HepG2 (cell line): ENCODE results near the gene NOTUM. TPM values are rescaled to one million over a fixed set of nuclear protein-coding genes. Genes with fewer than 3 reads are reported as not detected.

Experiments used
- ATAC-seq: fragments of 200-7000 bp; cut with Tn5 transposase; 3 replicates; pipeline ENCODE4 v1.9.1; 2020; ENCODE audit warnings: mild to moderate bottlenecking, moderate library complexity
- BruUV-seq: library from RNA; stranded (reverse); fragments of 400-500 nt; replicated peaks from 2 replicates; lab custom pipeline; 2021; lab: Mats Ljungman, UMichigan
- CTCF ChIA-PET: fragments of 300-600 bp; formaldehyde crosslinking; extraction: SDS; loops from one replicate; lab custom pipeline; 2021; ENCODE audit warnings: low total read pairs, inconsistent platforms, low intra/inter-chr PET ratio; lab: Yijun Ruan, JAX
- POLR2A ChIA-PET: fragments of 350-600 bp; sonication (Branson Sonifier 250); formaldehyde crosslinking; loops from one replicate; lab custom pipeline; 2020; ENCODE audit warnings: antibody characterized with exemption, inconsistent platforms; lab: Yijun Ruan, JAX
- DNase-seq: peaks from one replicate; pipeline ENCODE4 v3.0.0-alpha.2; 2015; ENCODE audit warnings: low spot score
- FAIRE-seq: peaks from 3 replicates; lab custom pipeline; 2011; peaks lifted over from hg19 to GRCh38; lab: Jason Lieb, UNC
- H2AFZ ChIP-seq: one replicate; pipeline ENCODE4 v1.6.1; 2011; ENCODE audit warnings: low read length, inconsistent platforms
- H3K27ac ChIP-seq: fragments of 300-600 bp; 3 replicates; pipeline ENCODE4 v1.8.0; 2011; ENCODE audit warnings: mixed run types, mild to moderate bottlenecking, mixed read lengths, low read length, inconsistent platforms; ENCODE audit not compliant: insufficient read depth; ENCODE audit errors: extremely low read length
- H3K27me3 ChIP-seq, 2 experiments: fragments of 200-600 bp in 1 of 2; 2 replicates in 1 of 2; 3 replicates in 1 of 2; pipeline versions ENCODE4 v1.6.0 to v1.8.0; 2011; ENCODE audit warnings: low read length in 2 of 2, mild to moderate bottlenecking in 2 of 2, moderate library complexity in 2 of 2, inconsistent platforms in 1 of 2; ENCODE audit not compliant: insufficient read depth in 2 of 2, control insufficient read depth in 1 of 2
- H3K36me3 ChIP-seq, 2 experiments: fragments of 200-600 bp in 1 of 2; replicated peaks in 1 of 2; 2 replicates in 1 of 2; 3 replicates in 1 of 2; pipeline versions ENCODE4 v1.5.1 to v1.8.0; 2011; ENCODE audit warnings: low read length in 2 of 2, inconsistent platforms in 1 of 2; ENCODE audit not compliant: insufficient read depth in 2 of 2, control insufficient read depth in 1 of 2
- H3K4me1 ChIP-seq: 2 replicates; pipeline ENCODE4 v1.5.1; 2012; ENCODE audit warnings: low read length, inconsistent platforms; ENCODE audit not compliant: insufficient read depth
- H3K4me2 ChIP-seq: 2 replicates; pipeline ENCODE4 v1.6.0; 2011; ENCODE audit warnings: low read depth, low read length, inconsistent platforms
- H3K4me3 ChIP-seq, 3 experiments: fragments of 200-600 bp in 1 of 3; sonication (generic), shearing (Covaris generic) in 1 of 3; replicated peaks in 1 of 3; 2 replicates each; pipeline ENCODE4 v1.5.1; 2011 to 2016; ENCODE audit warnings: low read length in 3 of 3, inconsistent platforms in 2 of 3, low read depth in 2 of 3, mild to moderate bottlenecking in 2 of 3, control low read depth in 1 of 3, mixed read lengths in 1 of 3; ENCODE audit not compliant: insufficient read depth in 1 of 3
- H3K79me2 ChIP-seq: one replicate; pipeline ENCODE4 v1.6.1; 2011; ENCODE audit warnings: low read length, inconsistent platforms; ENCODE audit not compliant: insufficient read depth
- H3K9ac ChIP-seq: 2 replicates; pipeline ENCODE4 v1.6.0; 2011; ENCODE audit warnings: mild to moderate bottlenecking, low read depth, low read length, inconsistent platforms; ENCODE audit not compliant: insufficient read depth
- H3K9me3 ChIP-seq: 2 replicates; pipeline ENCODE4 v1.5.1; 2012; ENCODE audit warnings: mild to moderate bottlenecking, low read length
- H4K20me1 ChIP-seq: 2 replicates; pipeline ENCODE4 v1.6.0; 2011; ENCODE audit warnings: inconsistent platforms, mild to moderate bottlenecking, low read length, moderate library complexity; ENCODE audit not compliant: insufficient read depth
- HOXA7 ChIP-seq: sonication (generic); formaldehyde crosslinking; IDR thresholded peaks from 2 replicates; pipeline ENCODE4 v1.8.1; 2022; ENCODE audit warnings: mild to moderate bottlenecking, missing genetic modification reagents, moderate library complexity
- PAX8 ChIP-seq: sonication (generic); formaldehyde crosslinking; IDR thresholded peaks from 2 replicates; pipeline ENCODE4 v1.8.0; 2022; ENCODE audit warnings: mild to moderate bottlenecking, missing genetic modification reagents, borderline replicate concordance
- ZFP62 ChIP-seq: sonication (generic); formaldehyde crosslinking; IDR thresholded peaks from 2 replicates; pipeline ENCODE4 v1.4.0; 2020; ENCODE audit warnings: missing genetic modification reagents
- ZNF468 ChIP-seq: sonication (generic); formaldehyde crosslinking; IDR thresholded peaks from 2 replicates; pipeline ENCODE4 v1.8.0; 2022; ENCODE audit warnings: mild to moderate bottlenecking, moderate library complexity, missing genetic modification reagents
- WGBS: methylation state at CpG from one replicate; pipeline ENCODE4 v1.1.6; 2017; ENCODE audit warnings: low lambda C conversion rate; 5-methylcytosine and 5-hydroxymethylcytosine counted together
- in situ Hi-C: cut with HindIII; loops from 2 replicates; pipeline ENCODE4 v1.10.0; 2017; ENCODE audit warnings: low pct_unique_long_range_greater_than_20kb; ENCODE audit not compliant: extremely low pct_ligation_motif_present
- intact Hi-C: fragments of 100-400 bp; cut with micrococcal nuclease; formaldehyde crosslinking; loops from one replicate; pipeline ENCODE4 v1.10.0; 2022; ENCODE audit not compliant: unreplicated experiment
- polyA plus RNA-seq, 8 experiments: library from polyadenylated mRNA; depleted of rRNA in 3 of 8; stranded (reverse) in 7 of 8; unstranded in 1 of 8; fragments of >200 nt; fragmentation: Illumina TruSeq in 4 of 8; extraction: Trizol in 4 of 8; gene quantifications; 2 replicates each; pipeline versions ENCODE4 v1.2.1 to v1.2.3, GENCODE V29; 2011 to 2016; ENCODE audit warnings: low read depth in 4 of 8, missing spikeins in 1 of 8, mixed read lengths in 1 of 8; ENCODE audit not compliant: insufficient read depth in 1 of 8
- total RNA-seq, 5 experiments: library from RNA; depleted of rRNA; stranded (reverse); fragments of >200 nt; fragmentation: Illumina TruSeq; extraction: Trizol; gene quantifications; 2 replicates each; pipeline ENCODE4 v1.2.3, GENCODE V29; 2016; ENCODE audit warnings: low read depth in 1 of 5
- TF ChIP-seq, protein P1 (sequence below): sonication (generic); formaldehyde crosslinking; IDR thresholded peaks from 2 replicates; pipeline ENCODE4 v1.4.0; 2020; ENCODE audit warnings: missing genetic modification reagents
- TF ChIP-seq, protein P2 (sequence below): sonication (generic); formaldehyde crosslinking; IDR thresholded peaks from 2 replicates; pipeline ENCODE4 v1.4.0; 2020; ENCODE audit warnings: mild to moderate bottlenecking, missing genetic modification reagents, borderline replicate concordance
- TF ChIP-seq, protein P3 (sequence below): IDR thresholded peaks from 2 replicates; pipeline ENCODE4 v1.6.1; 2016; ENCODE audit warnings: low read depth, borderline replicate concordance
- TF ChIP-seq, protein P4 (sequence below): sonication (generic); formaldehyde crosslinking; IDR thresholded peaks from 2 replicates; pipeline ENCODE4 v1.4.0; 2020; ENCODE audit warnings: missing genetic modification reagents
- TF ChIP-seq, protein P5 (sequence below): IDR thresholded peaks from 2 replicates; pipeline ENCODE4 v1.6.1; 2018; ENCODE audit warnings: missing genetic modification reagents, mild to moderate bottlenecking, missing compliant biosample characterization

Gene NOTUM
- total and polyA plus RNA-seq, 2 of the 13 experiments (the other 11 are each of a cell fraction or from before 2014, with no cell fraction given): 150 to 160 TPM

DNA sequence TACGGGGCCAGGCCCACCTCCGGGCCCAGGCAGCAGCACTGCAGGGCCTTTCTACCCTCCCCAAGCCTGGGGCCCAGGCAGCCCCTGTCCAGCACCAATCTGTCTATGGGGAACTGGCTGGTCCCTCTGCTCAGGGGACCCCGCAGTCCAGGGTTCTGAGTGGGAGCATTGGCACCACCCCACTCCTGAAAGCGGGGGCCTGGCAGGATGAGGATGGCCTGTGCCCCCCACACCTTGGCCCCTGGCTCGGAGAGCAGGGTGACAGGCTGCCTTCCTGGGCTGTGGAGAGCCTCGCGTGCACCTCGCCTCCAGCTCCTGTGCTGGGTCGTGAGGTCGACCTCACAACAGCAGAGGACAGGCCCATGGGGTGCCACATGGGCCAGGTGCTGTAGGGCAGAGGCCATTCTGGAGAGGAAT, 57.6 kb downstream of the NOTUM start (continued):
- TF ChIP-seq, protein P1, sequence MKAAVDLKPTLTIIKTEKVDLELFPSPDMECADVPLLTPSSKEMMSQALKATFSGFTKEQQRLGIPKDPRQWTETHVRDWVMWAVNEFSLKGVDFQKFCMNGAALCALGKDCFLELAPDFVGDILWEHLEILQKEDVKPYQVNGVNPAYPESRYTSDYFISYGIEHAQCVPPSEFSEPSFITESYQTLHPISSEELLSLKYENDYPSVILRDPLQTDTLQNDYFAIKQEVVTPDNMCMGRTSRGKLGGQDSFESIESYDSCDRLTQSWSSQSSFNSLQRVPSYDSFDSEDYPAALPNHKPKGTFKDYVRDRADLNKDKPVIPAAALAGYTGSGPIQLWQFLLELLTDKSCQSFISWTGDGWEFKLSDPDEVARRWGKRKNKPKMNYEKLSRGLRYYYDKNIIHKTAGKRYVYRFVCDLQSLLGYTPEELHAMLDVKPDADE (CRISPR knock-in tag): no peak

DNA sequence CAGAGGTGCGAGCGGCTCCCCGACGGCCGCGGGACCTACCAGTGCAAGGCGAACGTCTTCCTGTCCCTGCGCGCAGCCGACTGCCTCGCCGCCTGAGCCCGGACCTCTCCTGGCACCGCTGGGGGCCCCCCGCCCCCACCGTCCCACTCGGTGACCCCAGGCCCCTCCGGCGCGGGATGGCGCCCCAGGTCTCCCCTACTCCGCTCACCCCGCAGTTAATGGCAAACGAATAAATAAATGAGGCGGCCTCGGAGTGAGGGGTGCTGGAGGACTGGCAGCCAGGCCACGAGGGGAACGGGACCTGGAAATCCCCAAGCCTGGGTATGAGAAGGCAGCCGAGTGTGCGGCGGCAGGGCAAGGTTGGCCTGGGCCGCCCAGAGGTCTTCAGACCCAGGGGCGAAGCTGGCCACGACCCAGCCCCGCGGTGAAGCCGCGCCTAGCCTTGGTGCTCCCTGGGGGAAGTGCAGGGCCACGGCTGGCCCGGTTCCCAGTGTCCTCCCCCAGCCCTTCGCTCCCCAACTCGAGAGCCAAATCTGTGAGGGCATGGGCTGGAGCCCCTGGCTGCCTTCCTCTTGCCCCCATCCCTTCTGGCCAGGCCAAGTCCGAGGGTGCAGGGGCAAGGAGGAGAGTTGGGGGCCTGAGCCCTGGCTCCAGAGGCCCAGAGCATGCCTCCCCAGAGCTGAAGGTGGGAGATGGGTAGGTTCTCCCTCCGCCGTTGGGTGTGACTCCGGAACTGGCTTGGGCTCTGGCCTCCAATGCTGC, 58.2 kb downstream of the NOTUM start:
- ChIA-PET POLR2A (interaction anchor here (0.6 to 2.9 kb wide), 5 partner anchors 10 to 135 kb away, joined by 3 to 10 read pairs (median 4); partner anchors contain the start of genes ALYREF, ANAPC11, DCXR and MAFG), CTCF (no interaction called here)
- peak overlapping the region; percentile 28 for H3K27ac ChIP-seq
- peaks cover 3% of the 10 kb centered on the region for H3K79me2 ChIP-seq
- in situ Hi-C loops (no loop called here), intact Hi-C loops (no loop called here)
- peaks cover 41 to 63% of the 10 kb centered on the region in 2 experiments for H3K36me3 ChIP-seq
- 41% methylated on average over 37 of the region's 47 CpGs for WGBS
- H3K4me2 ChIP-seq: peak overlapping the region; percentile 68
- DNase-seq (no peak), FAIRE-seq (no peak), ATAC-seq (peak; percentile 7)
- BruUV-seq: no TSS peak
- no peak overlapping the region for H2AFZ ChIP-seq
- peak overlapping the region in 2 of 3 experiments; percentile 19 to 65; a peak in 3 of 6 replicates for H3K4me3 ChIP-seq
- H3K27me3 ChIP-seq: no peaks in the 10 kb centered on the region
- H3K9me3 ChIP-seq: no peaks in the 10 kb centered on the region
- H3K9ac ChIP-seq: peak overlapping the region; percentile 38
- peaks cover 22% of the 10 kb centered on the region for H3K4me1 ChIP-seq
- H4K20me1 ChIP-seq: peaks cover 8% of the 10 kb centered on the region; the same call in 1 of the 2 replicates
- TF ChIP-seq, protein P2, sequence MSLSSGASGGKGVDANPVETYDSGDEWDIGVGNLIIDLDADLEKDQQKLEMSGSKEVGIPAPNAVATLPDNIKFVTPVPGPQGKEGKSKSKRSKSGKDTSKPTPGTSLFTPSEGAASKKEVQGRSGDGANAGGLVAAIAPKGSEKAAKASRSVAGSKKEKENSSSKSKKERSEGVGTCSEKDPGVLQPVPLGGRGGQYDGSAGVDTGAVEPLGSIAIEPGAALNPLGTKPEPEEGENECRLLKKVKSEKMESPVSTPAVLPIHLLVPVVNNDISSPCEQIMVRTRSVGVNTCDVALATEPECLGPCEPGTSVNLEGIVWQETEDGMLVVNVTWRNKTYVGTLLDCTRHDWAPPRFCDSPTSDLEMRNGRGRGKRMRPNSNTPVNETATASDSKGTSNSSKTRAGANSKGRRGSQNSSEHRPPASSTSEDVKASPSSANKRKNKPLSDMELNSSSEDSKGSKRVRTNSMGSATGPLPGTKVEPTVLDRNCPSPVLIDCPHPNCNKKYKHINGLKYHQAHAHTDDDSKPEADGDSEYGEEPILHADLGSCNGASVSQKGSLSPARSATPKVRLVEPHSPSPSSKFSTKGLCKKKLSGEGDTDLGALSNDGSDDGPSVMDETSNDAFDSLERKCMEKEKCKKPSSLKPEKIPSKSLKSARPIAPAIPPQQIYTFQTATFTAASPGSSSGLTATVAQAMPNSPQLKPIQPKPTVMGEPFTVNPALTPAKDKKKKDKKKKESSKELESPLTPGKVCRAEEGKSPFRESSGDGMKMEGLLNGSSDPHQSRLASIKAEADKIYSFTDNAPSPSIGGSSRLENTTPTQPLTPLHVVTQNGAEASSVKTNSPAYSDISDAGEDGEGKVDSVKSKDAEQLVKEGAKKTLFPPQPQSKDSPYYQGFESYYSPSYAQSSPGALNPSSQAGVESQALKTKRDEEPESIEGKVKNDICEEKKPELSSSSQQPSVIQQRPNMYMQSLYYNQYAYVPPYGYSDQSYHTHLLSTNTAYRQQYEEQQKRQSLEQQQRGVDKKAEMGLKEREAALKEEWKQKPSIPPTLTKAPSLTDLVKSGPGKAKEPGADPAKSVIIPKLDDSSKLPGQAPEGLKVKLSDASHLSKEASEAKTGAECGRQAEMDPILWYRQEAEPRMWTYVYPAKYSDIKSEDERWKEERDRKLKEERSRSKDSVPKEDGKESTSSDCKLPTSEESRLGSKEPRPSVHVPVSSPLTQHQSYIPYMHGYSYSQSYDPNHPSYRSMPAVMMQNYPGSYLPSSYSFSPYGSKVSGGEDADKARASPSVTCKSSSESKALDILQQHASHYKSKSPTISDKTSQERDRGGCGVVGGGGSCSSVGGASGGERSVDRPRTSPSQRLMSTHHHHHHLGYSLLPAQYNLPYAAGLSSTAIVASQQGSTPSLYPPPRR (CRISPR knock-in tag): 0 out of 2 replicates have a peak, but pooled peaks have one; percentile 6
- TF ChIP-seq, protein P3, sequence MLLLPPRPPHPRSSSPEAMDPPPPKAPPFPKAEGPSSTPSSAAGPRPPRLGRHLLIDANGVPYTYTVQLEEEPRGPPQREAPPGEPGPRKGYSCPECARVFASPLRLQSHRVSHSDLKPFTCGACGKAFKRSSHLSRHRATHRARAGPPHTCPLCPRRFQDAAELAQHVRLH (CRISPR knock-in tag): no peak
- no peak; the same call in 1 of the 2 replicates for TF ChIP-seq PAX8
- no peak for TF ChIP-seq ZFP62 (CRISPR knock-in tag)
- TF ChIP-seq HOXA7 (CRISPR knock-in tag): no peak
- TF ChIP-seq, protein P4, sequence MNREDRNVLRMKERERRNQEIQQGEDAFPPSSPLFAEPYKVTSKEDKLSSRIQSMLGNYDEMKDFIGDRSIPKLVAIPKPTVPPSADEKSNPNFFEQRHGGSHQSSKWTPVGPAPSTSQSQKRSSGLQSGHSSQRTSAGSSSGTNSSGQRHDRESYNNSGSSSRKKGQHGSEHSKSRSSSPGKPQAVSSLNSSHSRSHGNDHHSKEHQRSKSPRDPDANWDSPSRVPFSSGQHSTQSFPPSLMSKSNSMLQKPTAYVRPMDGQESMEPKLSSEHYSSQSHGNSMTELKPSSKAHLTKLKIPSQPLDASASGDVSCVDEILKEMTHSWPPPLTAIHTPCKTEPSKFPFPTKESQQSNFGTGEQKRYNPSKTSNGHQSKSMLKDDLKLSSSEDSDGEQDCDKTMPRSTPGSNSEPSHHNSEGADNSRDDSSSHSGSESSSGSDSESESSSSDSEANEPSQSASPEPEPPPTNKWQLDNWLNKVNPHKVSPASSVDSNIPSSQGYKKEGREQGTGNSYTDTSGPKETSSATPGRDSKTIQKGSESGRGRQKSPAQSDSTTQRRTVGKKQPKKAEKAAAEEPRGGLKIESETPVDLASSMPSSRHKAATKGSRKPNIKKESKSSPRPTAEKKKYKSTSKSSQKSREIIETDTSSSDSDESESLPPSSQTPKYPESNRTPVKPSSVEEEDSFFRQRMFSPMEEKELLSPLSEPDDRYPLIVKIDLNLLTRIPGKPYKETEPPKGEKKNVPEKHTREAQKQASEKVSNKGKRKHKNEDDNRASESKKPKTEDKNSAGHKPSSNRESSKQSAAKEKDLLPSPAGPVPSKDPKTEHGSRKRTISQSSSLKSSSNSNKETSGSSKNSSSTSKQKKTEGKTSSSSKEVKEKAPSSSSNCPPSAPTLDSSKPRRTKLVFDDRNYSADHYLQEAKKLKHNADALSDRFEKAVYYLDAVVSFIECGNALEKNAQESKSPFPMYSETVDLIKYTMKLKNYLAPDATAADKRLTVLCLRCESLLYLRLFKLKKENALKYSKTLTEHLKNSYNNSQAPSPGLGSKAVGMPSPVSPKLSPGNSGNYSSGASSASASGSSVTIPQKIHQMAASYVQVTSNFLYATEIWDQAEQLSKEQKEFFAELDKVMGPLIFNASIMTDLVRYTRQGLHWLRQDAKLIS: no peak
- TF ChIP-seq, protein P5, sequence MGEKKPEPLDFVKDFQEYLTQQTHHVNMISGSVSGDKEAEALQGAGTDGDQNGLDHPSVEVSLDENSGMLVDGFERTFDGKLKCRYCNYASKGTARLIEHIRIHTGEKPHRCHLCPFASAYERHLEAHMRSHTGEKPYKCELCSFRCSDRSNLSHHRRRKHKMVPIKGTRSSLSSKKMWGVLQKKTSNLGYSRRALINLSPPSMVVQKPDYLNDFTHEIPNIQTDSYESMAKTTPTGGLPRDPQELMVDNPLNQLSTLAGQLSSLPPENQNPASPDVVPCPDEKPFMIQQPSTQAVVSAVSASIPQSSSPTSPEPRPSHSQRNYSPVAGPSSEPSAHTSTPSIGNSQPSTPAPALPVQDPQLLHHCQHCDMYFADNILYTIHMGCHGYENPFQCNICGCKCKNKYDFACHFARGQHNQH (CRISPR knock-in tag): no peak
- TF ChIP-seq ZNF468 (CRISPR knock-in tag): no peak
